GM18868 (cell line): Measurements from ENCODE around the gene C16orf90.
"Not testable (repeated sequence)": the region's sequence is repeated elsewhere in the genome, so short reads cannot be mapped to it uniquely, and the experiment has no call there.

Experiments used
- ATAC-seq: cut with Tn5 transposase; IDR thresholded peaks from one replicate; pipeline ENCODE4 v1.9.1; 2021; ENCODE audit warnings: mild to moderate bottlenecking, moderate library complexity; ENCODE audit not compliant: unreplicated experiment

The C16orf90 gene

GRCh38 chr16:3495176-3495575 is at the start of gene C16orf90:
Gene C16orf90 (minus strand): TSS chr16:3495489. CDS start chr16:3495421, 68 bp downstream.
- ATAC-seq: no peak

- ATAC-seq: no peak
Observed at GRCh38 chr16:3542601-3543373, 47.5 kb upstream of the C16orf90 start.

- no peak for ATAC-seq
Observed at GRCh38 chr16:3541527-3542155, 46.4 kb upstream of the C16orf90 start.

- ATAC-seq: no peak
Observed at GRCh38 chr16:3538222-3538621, 42.9 kb upstream of the C16orf90 start.

- ATAC-seq: no peak
Observed at GRCh38 chr16:3536851-3537250, 41.6 kb upstream of the C16orf90 start.

- no peak for ATAC-seq
Observed at GRCh38 chr16:3536271-3536731, 41.0 kb upstream of the C16orf90 start.

DNA sequence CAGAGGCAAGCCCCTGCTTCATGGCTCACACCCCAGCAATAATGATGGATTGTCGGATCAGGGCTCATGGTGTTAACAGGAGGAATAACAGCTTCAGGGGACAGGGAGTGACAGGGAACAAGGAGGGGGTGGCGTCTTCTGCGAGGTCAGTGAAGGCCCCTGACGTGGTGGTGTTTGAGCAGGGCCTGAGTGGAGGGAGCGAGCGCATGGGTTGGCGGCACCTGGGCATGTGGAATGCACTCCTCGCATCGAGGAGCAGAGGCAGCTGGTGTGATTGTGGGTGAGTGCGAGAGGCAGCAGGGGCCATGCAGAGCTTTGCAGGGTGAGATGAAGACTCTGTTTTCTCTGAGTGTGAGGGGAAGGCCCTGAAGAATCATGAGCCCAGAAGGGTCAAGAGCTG is 38.8 kb upstream of the C16orf90 start:
- ATAC-seq: no peak

- ATAC-seq: no peak
Observed at GRCh38 chr16:3532741-3533140, 37.5 kb upstream of the C16orf90 start.

DNA sequence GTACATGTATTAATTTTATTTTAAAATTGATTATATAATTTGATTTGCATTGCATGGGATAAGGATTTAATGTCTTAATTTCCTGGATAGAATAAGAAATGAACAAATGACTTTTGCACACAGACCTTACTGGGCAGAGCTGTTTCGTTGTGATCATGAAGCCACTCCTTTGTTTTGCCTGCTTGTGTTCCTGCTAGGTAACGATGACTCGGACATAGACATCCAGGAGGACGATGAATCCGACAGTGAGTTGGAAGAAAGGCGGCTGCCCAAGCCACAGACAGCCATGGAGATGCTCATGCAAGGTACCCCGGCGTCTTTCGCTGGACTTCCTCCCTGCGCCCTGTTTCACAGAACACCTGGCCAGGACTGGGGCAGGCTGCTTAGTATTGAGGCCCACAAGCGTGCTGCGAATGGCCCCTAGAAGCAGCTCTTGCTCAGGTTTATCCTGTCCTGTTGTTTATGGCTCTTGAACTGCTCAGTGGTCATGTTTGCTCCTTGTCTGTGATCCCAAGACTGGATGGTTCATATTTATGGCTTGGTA is 35.2 kb upstream of the C16orf90 start:
- ATAC-seq: no peak

DNA sequence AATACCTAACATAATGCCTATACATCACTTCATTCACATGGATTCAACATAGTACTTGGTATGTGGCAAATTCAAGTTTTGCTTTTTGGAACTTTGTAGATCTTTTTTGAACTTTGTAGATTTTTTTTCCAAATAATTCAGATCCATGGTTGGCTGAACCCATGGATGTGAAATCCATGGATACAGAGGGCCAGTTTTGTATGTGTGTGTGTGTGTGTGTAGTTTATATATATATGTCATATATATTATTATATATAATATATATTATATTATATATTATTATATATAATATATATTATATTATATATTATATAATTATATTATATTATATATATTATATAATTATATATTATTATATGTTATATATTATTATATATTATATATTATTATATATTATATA is 33.9 kb upstream of the C16orf90 start:
- ATAC-seq: no peak

DNA sequence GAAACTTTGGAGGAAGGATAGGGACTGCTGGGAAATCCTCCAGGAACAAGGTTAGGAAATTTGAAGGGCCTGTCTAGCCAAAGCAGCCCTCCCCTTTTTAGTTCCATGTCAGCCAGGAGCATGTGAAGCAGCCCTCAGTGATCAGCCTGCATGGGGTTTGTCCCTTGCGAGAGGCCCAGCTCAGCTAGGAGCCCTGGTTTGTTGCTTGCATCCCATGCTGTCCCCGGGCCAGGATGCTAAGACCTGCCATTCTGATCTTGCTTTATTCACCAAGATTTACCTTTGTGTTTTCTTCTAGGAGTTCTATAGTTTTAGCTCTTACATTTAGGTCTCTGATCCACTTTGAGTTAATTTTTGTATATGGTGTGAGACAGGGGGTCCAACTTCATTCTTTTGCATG is 33.1 kb upstream of the C16orf90 start:
- ATAC-seq: no peak

DNA sequence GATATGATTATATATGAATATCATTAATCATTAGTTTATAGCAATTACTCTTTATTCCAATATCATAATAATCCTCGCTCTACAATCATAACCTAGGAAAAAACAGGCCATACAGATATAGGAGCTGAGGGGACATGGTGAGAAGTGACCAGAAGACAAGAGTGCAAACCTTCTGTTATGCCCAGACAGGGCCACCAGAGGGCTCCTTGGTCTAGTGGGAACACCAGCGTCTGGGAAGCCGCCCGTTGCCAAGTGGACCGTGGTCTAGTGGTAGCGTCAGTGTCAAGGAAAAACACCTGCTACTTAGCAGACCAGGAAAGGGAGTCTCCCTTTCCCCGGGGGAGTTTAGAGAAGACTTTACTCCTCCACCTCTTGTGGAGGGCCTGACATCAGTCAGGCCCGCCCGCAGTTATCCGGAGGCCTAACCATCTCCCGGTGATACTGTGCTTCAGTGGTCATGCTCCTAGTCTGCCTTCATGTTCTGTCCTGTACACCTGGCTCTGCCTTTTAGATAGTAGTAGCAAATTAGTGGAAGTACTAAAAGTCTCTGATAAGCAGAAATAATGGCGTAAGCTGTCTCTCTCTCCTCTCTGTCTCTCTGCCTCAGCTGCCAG is 32.0 kb upstream of the C16orf90 start:
- ATAC-seq: not testable (repeated sequence)

DNA sequence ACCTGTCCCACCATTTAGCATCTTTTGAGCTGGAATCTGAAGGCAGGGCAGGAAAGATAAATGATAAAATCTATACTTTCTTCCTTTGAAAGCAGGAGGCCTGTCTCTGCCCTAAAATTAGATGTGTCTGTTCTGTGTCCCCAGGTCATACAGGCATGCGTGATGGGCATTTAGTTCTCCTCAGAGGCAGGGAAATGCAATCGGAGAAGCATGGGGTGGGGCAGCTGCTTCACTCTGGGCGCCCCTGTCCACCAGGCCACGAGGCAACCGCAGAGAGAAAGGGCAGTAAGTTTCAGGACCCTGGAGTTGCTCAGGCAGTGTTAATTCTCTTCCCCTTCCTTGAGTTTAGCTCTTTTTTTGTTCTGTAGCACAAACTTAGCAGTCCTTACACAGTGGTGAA is 30.7 kb upstream of the C16orf90 start:
- no peak for ATAC-seq

DNA sequence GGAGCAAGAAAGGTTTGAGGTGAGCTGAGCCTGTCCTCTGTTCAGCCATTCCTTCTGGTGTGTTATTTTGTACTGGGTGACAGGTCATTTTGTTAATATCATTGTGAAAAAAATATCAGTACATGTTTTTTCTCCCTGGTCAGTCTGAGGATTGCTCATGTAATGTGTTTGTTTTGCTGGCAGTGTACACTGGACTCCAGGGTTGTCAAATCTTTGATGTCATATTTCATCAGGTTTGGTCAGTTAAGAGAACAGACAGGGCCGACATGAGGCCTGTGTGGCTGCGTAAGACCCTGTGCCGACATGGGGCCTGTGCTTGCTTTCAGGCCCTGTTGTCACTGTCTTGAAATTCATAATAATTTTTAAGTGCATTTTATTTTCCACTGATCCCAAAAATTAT is 28.0 kb upstream of the C16orf90 start:
- no peak for ATAC-seq

DNA sequence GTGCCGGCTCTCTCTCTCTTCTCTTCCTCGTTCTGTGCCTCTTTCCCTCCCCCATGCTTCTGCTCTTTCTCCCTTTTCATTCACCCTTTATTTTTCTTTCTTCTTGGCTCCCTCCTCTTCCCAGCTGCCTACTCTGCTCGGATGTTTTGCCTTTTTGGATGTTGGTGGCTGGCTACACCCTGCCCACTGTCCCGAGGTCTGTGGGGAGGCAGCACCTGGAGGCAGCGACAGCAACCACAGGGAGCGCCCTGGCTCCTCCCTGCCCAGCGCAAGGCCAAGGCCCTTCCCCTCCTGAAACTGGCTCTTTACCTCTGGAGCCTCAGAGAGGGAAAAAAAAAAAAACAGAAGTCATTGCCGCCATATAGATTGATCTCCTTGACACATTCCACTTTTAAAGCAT is 25.6 kb upstream of the C16orf90 start:
- ATAC-seq: no peak

GRCh38 chr16:3520413-3520812 is 25.1 kb upstream of the C16orf90 start:
- ATAC-seq: no peak

DNA sequence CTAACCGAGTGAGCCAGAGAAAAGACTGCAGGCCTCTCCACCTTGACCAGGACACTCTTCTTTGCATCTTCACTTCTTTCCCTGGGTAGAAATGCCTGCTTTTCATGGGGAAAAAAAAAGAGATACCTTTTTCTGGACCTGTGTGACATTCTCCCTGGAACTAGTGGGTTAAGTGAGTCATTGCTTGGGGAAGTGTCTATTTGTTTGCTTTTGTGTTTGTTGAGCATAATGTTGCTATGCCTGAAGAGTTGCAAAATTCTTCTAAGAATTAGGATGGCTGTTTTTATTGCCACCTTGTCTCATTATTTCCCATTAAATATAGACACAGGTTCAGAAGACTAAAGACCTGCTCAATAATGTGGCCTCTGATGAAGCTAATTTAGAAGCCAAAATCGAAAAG is 24.3 kb upstream of the C16orf90 start:
- ATAC-seq: no peak

DNA sequence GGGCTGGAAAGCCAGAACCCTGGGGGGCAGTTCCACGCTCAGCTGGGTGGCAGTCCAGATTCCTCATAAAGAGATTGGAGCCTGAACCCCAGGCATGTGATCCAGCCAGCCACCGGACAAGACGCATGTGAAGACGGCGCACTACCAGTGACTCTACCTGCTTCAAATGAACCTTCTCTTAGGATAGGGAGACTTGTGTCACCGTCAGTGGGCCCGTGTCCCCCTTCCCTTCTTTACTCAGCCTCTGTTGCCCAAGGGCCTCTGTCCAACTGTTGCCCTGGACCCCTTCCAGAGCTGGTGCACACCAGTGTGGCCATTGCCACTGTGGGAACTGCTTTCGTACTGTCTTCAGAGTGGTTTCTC is 23.7 kb upstream of the C16orf90 start:
- ATAC-seq: no peak

- ATAC-seq: no peak
Observed at GRCh38 chr16:3518292-3518985, 23.1 kb upstream of the C16orf90 start.

DNA sequence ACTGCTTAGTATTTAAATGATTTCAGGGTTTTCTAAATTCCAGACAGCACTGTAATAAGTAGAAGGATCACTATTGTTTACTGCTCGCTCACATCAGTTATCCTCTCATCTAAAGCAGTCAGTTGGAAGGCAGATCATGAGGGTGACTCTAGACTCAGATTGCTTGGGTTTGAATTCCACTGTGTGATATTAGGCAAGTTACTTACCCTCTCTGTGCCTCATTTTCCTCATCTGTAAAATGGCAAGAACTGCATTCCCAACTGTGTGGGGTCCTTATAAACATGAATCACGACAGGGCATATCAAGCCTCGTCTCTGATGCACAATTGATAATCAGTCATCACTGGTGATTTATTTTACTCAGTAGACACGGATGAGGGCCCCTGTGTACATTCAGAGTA is 20.6 kb upstream of the C16orf90 start:
- ATAC-seq: no peak

DNA sequence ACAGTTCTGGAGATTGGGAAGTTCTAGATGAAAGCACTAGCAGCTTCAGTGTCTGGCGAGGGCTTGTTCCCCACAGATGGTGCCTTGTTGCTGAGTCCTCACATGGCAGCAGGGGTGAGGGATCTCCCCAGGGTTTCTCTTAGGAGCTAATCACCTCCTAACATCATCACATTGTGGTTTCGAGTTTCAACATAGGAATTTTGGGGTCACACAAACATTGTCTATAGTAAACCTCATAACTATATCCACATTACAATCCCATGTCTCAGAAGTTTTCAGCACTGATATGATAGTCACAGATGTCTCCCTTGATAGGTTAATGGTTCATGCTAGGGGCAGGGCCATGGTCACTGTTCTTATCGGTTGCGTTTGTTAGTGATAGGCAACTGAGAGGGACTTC is 19.3 kb upstream of the C16orf90 start:
- ATAC-seq: no peak
